ENCODE data around the gene JPT2. TPM values are rescaled to one million over a fixed set of nuclear protein-coding genes. Genes with fewer than 3 reads are reported as not detected.

Gene JPT2
- total RNA-seq, 1 experiment from 2014 or later = 113 TPM

- ChIA-PET POLR2A (no interaction called here), RAD21 (ENCODE audit: low non-redundant PET in 1 of 2, low total read pairs in 2 of 2, uncharacterized antibody in 2 of 2, unreplicated experiment in 2 of 2) (no interaction called here), CTCF (no interaction called here)
- no peak for ATAC-seq
- H3K79me2 ChIP-seq (ENCODE audit: insufficient read depth, low read length) = peaks cover 20% of the 10 kb centered on the region
- no peaks in the 10 kb centered on the region for H3K9me2 ChIP-seq (ENCODE audit: insufficient read depth)
- no peaks in the 10 kb centered on the region for H3K4me1 ChIP-seq (ENCODE audit: control insufficient read depth in 1 of 2, insufficient read depth in 2 of 2, low read length in 2 of 2)
- no peak overlapping the region for H3K4me3 ChIP-seq (replicated peaks in 1 of 2; ENCODE audit: low read depth in 1 of 2, low read length in 2 of 2)
- H3K9me3 ChIP-seq (ENCODE audit: control insufficient read depth in 1 of 2, insufficient read depth in 1 of 2, low read depth in 1 of 2, low read length in 2 of 2) = no peaks in the 10 kb centered on the region
- H3K9ac ChIP-seq (ENCODE audit: low read length) = no peak overlapping the region
- H2AFZ ChIP-seq (ENCODE audit: low read depth, low read length, poor library complexity, severe bottlenecking) = no peak overlapping the region
- H3K36me3 ChIP-seq (ENCODE audit: control insufficient read depth in 1 of 2, insufficient read depth in 2 of 2, low read length in 2 of 2) = peaks cover 22 to 44% of the 10 kb centered on the region in 2 experiments
- intact Hi-C loops (cut with micrococcal nuclease) = no loop called here
- TF ChIP-seq SP1 (IDR thresholded peaks at IDR 0.05; ENCODE audit: low read depth) = no peak
- no peak for TF ChIP-seq MAX (IDR thresholded peaks at IDR 0.05)
- no peak for TF ChIP-seq YY1 (IDR thresholded peaks at IDR 0.05; ENCODE audit: extremely low read depth, insufficient replicate concordance, low read depth, low read length)
- no peak for TF ChIP-seq POLR2AphosphoS5 (IDR thresholded peaks at IDR 0.05; ENCODE audit: low read depth, low read length)
- no peak for TF ChIP-seq CEBPB (IDR thresholded peaks at IDR 0.05; ENCODE audit: low read depth)
- no peak for TF ChIP-seq SIN3A (IDR thresholded peaks at IDR 0.05; ENCODE audit: low read depth)
- no peak for TF ChIP-seq RAD21 (IDR thresholded peaks at IDR 0.05; ENCODE audit: low read depth)
- TF ChIP-seq TCF7L2 (IDR thresholded peaks at IDR 0.05; ENCODE audit: borderline replicate concordance, extremely low read depth, insufficient read depth, insufficient read length) = no peak
- no peak for TF ChIP-seq ATF3 (IDR thresholded peaks at IDR 0.05)
- no peak for TF ChIP-seq SRF (IDR thresholded peaks at IDR 0.05; ENCODE audit: low read depth)
- TF ChIP-seq POLR2A (IDR thresholded peaks at IDR 0.05; ENCODE audit: borderline replicate concordance, extremely low read depth, insufficient read depth, insufficient read length) = no peak
- no peak for TF ChIP-seq CBX3 (IDR thresholded peaks at IDR 0.05; ENCODE audit: low read depth)
- no peak for TF ChIP-seq EGR1 (IDR thresholded peaks at IDR 0.05; ENCODE audit: low read depth)
- TF ChIP-seq JUND (IDR thresholded peaks at IDR 0.05) = no peak
- no peak for TF ChIP-seq FOSL1 (IDR thresholded peaks at IDR 0.05; ENCODE audit: low read depth)
- TF ChIP-seq ELF1 (IDR thresholded peaks at IDR 0.05; ENCODE audit: borderline replicate concordance, low read depth) = no peak
- TF ChIP-seq ZNF274 (IDR thresholded peaks at IDR 0.05; ENCODE audit: low read depth, low read length) = no peak
- BruUV-seq (replicated peaks) = no TSS peak
- no peak overlapping the region for H3K27ac ChIP-seq (ENCODE audit: low read depth, low read length)
- no peaks in the 10 kb centered on the region for H3K27me3 ChIP-seq (ENCODE audit: insufficient read depth, low read length)
- no peak overlapping the region for H3K4me2 ChIP-seq (ENCODE audit: low read length)
- no peaks in the 10 kb centered on the region for H4K20me1 ChIP-seq (ENCODE audit: insufficient read depth)
- no peak for DNase-seq (ENCODE audit: low read depth, low spot score)
Observed at GRCh38 chr16:1637526-1637925, 40.6 kb upstream of the JPT2 start.

Data from HCT116 (cell line).